K562 (cell line): ENCODE results near the gene RPS28. TPM values are rescaled to one million over a fixed set of nuclear protein-coding genes. Genes with fewer than 3 reads are reported as not detected.

Experiments
- polyA plus RNA-seq, 8 experiments: library from polyadenylated mRNA; depleted of rRNA in 4 of 8; stranded (reverse) in 5 of 8; unstranded in 3 of 8; fragments of >200 nt; fragmentation: Nextera tagmentation in 2 of 8; fragmentation: Illumina TruSeq in 1 of 8; extraction: Ambion mirVana in 2 of 8; extraction: Trizol in 1 of 8; gene quantifications; 2 replicates each; pipeline versions ENCODE4 v1.2.1 to v1.2.3, GENCODE V29; 2011 to 2014; ENCODE audit warnings: inconsistent platforms in 1 of 8, missing spikeins in 1 of 8
- total RNA-seq, 7 experiments: library from RNA; depleted of rRNA in 6 of 7; stranded (reverse); fragments of >200 nt in 6 of 7; fragmentation: Illumina TruSeq in 2 of 7; extraction: Trizol in 2 of 7; gene quantifications; 2 replicates each; pipeline versions ENCODE4 v1.2.1 to v1.2.3, GENCODE V29; 2011 to 2021; ENCODE audit warnings: low replicate concordance in 1 of 7
- TF ChIP-seq, protein P1 (sequence below), 3 experiments: fragments of 200-800 bp in 1 of 3; sonication (Bioruptor generic) in 1 of 3; sonication (generic) in 1 of 3; formaldehyde crosslinking in 1 of 3; IDR thresholded peaks; 2 replicates each; pipeline versions ENCODE4 v1.6.1 to v1.8.0; 2016 to 2022; ENCODE audit warnings: mild to moderate bottlenecking in 2 of 3, missing compliant biosample characterization in 2 of 3, missing genetic modification characterization in 2 of 3, missing genetic modification reagents in 1 of 3
- TF ChIP-seq, protein P2 (sequence below): sonication (generic); formaldehyde crosslinking; IDR thresholded peaks from 2 replicates; pipeline ENCODE4 v1.8.0; 2022; ENCODE audit warnings: missing genetic modification reagents, mild to moderate bottlenecking, borderline replicate concordance

RPS28 gene
- total and polyA plus RNA-seq, 9 of the 15 experiments (the other 6 are each of a cell fraction or from before 2014, with no cell fraction given), result 165 to 2,827 (median 1,303) TPM

GRCh38 chr19:8307400-8307964 is 13.8 kb upstream of the RPS28 start (continued):
- TF ChIP-seq, protein P1, sequence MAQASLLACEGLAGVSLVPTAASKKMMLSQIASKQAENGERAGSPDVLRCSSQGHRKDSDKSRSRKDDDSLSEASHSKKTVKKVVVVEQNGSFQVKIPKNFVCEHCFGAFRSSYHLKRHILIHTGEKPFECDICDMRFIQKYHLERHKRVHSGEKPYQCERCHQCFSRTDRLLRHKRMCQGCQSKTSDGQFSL (CRISPR knock-in tag; IDR thresholded peaks at IDR 0.05), result peak; percentile 68; the same call in 1 of the 2 replicates
- TF ChIP-seq, protein P1 (tag; IDR thresholded peaks at IDR 0.05), result no peak
- TF ChIP-seq, protein P2, sequence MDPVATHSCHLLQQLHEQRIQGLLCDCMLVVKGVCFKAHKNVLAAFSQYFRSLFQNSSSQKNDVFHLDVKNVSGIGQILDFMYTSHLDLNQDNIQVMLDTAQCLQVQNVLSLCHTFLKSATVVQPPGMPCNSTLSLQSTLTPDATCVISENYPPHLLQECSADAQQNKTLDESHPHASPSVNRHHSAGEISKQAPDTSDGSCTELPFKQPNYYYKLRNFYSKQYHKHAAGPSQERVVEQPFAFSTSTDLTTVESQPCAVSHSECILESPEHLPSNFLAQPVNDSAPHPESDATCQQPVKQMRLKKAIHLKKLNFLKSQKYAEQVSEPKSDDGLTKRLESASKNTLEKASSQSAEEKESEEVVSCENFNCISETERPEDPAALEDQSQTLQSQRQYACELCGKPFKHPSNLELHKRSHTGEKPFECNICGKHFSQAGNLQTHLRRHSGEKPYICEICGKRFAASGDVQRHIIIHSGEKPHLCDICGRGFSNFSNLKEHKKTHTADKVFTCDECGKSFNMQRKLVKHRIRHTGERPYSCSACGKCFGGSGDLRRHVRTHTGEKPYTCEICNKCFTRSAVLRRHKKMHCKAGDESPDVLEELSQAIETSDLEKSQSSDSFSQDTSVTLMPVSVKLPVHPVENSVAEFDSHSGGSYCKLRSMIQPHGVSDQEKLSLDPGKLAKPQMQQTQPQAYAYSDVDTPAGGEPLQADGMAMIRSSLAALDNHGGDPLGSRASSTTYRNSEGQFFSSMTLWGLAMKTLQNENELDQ (CRISPR knock-in tag), result 0 out of 2 replicates have a peak, but pooled peaks have one; percentile 63
- TF ChIP-seq, all 486 proteins: peak for 19
